Measurements from ENCODE around the gene CDH5.

The CDH5 gene

GRCh38 chr16:66378741-66379570 lies 12.5 kb downstream of the CDH5 start:
- TF ChIP-seq CTCF (IDR thresholded peaks at IDR 0.05; ENCODE audit: insufficient read depth, low read length, poor library complexity, severe bottlenecking) (no peak), EZH2phosphoT487 (conservative IDR thresholded peaks at IDR 0.05; ENCODE audit: low read length) (no peak)
- Histone ChIP-seq H3K9me2 (replicated peaks; ENCODE audit: insufficient read depth, low read length) (no peaks in the 10 kb centered on the region), H3K4me2 (ENCODE audit: low read depth, low read length, poor library complexity, severe bottlenecking) (no peak overlapping the region), H3K27me3 (ENCODE audit: low read length) (no peaks in the 10 kb centered on the region), H3K4me3 (ENCODE audit: insufficient read depth, low read length, poor library complexity, severe bottlenecking) (no peak overlapping the region), H3F3A (ENCODE audit: insufficient read depth) (no peaks in the 10 kb centered on the region), H3K9ac (ENCODE audit: low read length) (no peak overlapping the region), H3K79me2 (ENCODE audit: insufficient read depth, low read length) (no peaks in the 10 kb centered on the region), H3K9me3 (ENCODE audit: insufficient read depth, low read length) (no peaks in the 10 kb centered on the region), H3K36me3 (ENCODE audit: low read length) (no peaks in the 10 kb centered on the region), H4K20me1 (ENCODE audit: low read depth, low read length) (no peaks in the 10 kb centered on the region), H3K27ac (ENCODE audit: low read depth, low read length) (no peak overlapping the region), H2AFZ (ENCODE audit: low read depth, low read length, severe bottlenecking) (no peak overlapping the region)

GRCh38 chr16:66379571-66379941 lies 13.1 kb downstream of the CDH5 start:
- H3K4me2 ChIP-seq (ENCODE audit: low read depth, low read length, poor library complexity, severe bottlenecking), result no peak overlapping the region
- no peak overlapping the region for H3K9ac ChIP-seq (ENCODE audit: low read length)
- H3K79me2 ChIP-seq (ENCODE audit: insufficient read depth, low read length), result no peaks in the 10 kb centered on the region
- no peaks in the 10 kb centered on the region for H3K27me3 ChIP-seq (ENCODE audit: low read length)
- H3K9me3 ChIP-seq (ENCODE audit: insufficient read depth, low read length), result no peaks in the 10 kb centered on the region
- no peaks in the 10 kb centered on the region for H3K36me3 ChIP-seq (ENCODE audit: low read length)
- no peaks in the 10 kb centered on the region for H3F3A ChIP-seq (ENCODE audit: insufficient read depth)
- no peak overlapping the region for H3K27ac ChIP-seq (ENCODE audit: low read depth, low read length)
- TF ChIP-seq CTCF (IDR thresholded peaks at IDR 0.05; ENCODE audit: insufficient read depth, low read length, poor library complexity, severe bottlenecking), result no peak
- no peak for TF ChIP-seq EZH2phosphoT487 (conservative IDR thresholded peaks at IDR 0.05; ENCODE audit: low read length)
- H3K4me3 ChIP-seq (ENCODE audit: insufficient read depth, low read length, poor library complexity, severe bottlenecking), result no peak overlapping the region
- H4K20me1 ChIP-seq (ENCODE audit: low read depth, low read length), result no peaks in the 10 kb centered on the region
- H3K9me2 ChIP-seq (replicated peaks; ENCODE audit: insufficient read depth, low read length), result no peaks in the 10 kb centered on the region
- no peak overlapping the region for H2AFZ ChIP-seq (ENCODE audit: low read depth, low read length, severe bottlenecking)

GRCh38 chr16:66380421-66380820 lies 13.9 kb downstream of the CDH5 start:
- H3K4me2 ChIP-seq (ENCODE audit: low read depth, low read length, poor library complexity, severe bottlenecking), result no peak overlapping the region
- H3K27ac ChIP-seq (ENCODE audit: low read depth, low read length), result no peak overlapping the region
- no peak overlapping the region for H3K4me3 ChIP-seq (ENCODE audit: insufficient read depth, low read length, poor library complexity, severe bottlenecking)
- H3K27me3 ChIP-seq (ENCODE audit: low read length), result no peaks in the 10 kb centered on the region
- no peaks in the 10 kb centered on the region for H3K36me3 ChIP-seq (ENCODE audit: low read length)
- no peaks in the 10 kb centered on the region for H3K9me2 ChIP-seq (replicated peaks; ENCODE audit: insufficient read depth, low read length)
- H3K79me2 ChIP-seq (ENCODE audit: insufficient read depth, low read length), result no peaks in the 10 kb centered on the region
- no peaks in the 10 kb centered on the region for H3K9me3 ChIP-seq (ENCODE audit: insufficient read depth, low read length)
- no peak for TF ChIP-seq EZH2phosphoT487 (conservative IDR thresholded peaks at IDR 0.05; ENCODE audit: low read length)
- H2AFZ ChIP-seq (ENCODE audit: low read depth, low read length, severe bottlenecking), result no peak overlapping the region
- H3K9ac ChIP-seq (ENCODE audit: low read length), result no peak overlapping the region
- H3F3A ChIP-seq (ENCODE audit: insufficient read depth), result no peaks in the 10 kb centered on the region
- H4K20me1 ChIP-seq (ENCODE audit: low read depth, low read length), result no peaks in the 10 kb centered on the region

- no peak for TF ChIP-seq EZH2phosphoT487 (conservative IDR thresholded peaks at IDR 0.05; ENCODE audit: low read length)
- no peak for TF ChIP-seq CTCF (IDR thresholded peaks at IDR 0.05; ENCODE audit: insufficient read depth, low read length, poor library complexity, severe bottlenecking)
- H3F3A ChIP-seq (ENCODE audit: insufficient read depth), result no peaks in the 10 kb centered on the region
- H4K20me1 ChIP-seq (ENCODE audit: low read depth, low read length), result no peaks in the 10 kb centered on the region
- no peaks in the 10 kb centered on the region for H3K27me3 ChIP-seq (ENCODE audit: low read length)
- no peak overlapping the region for H3K4me3 ChIP-seq (ENCODE audit: insufficient read depth, low read length, poor library complexity, severe bottlenecking)
- no peak overlapping the region for H3K9ac ChIP-seq (ENCODE audit: low read length)
- H3K79me2 ChIP-seq (ENCODE audit: insufficient read depth, low read length), result no peaks in the 10 kb centered on the region
- H3K36me3 ChIP-seq (ENCODE audit: low read length), result no peaks in the 10 kb centered on the region
- no peaks in the 10 kb centered on the region for H3K9me3 ChIP-seq (ENCODE audit: insufficient read depth, low read length)
- no peak overlapping the region for H3K27ac ChIP-seq (ENCODE audit: low read depth, low read length)
- no peak overlapping the region for H3K4me2 ChIP-seq (ENCODE audit: low read depth, low read length, poor library complexity, severe bottlenecking)
- H2AFZ ChIP-seq (ENCODE audit: low read depth, low read length, severe bottlenecking), result no peak overlapping the region
- no peaks in the 10 kb centered on the region for H3K9me2 ChIP-seq (replicated peaks; ENCODE audit: insufficient read depth, low read length)
Measured at GRCh38 chr16:66381585-66382170, 15.2 kb downstream of the CDH5 start.

All from SU-DHL-6 (cell line).